Epidermal melanocyte (primary cell): ENCODE data around the gene FZD10.

Source experiments
- DNase-seq: peaks from one replicate; pipeline ENCODE4 v3.0.0; 2011; ENCODE audit warnings: low spot score; ENCODE audit not compliant: insufficient read length

Gene FZD10

DNA sequence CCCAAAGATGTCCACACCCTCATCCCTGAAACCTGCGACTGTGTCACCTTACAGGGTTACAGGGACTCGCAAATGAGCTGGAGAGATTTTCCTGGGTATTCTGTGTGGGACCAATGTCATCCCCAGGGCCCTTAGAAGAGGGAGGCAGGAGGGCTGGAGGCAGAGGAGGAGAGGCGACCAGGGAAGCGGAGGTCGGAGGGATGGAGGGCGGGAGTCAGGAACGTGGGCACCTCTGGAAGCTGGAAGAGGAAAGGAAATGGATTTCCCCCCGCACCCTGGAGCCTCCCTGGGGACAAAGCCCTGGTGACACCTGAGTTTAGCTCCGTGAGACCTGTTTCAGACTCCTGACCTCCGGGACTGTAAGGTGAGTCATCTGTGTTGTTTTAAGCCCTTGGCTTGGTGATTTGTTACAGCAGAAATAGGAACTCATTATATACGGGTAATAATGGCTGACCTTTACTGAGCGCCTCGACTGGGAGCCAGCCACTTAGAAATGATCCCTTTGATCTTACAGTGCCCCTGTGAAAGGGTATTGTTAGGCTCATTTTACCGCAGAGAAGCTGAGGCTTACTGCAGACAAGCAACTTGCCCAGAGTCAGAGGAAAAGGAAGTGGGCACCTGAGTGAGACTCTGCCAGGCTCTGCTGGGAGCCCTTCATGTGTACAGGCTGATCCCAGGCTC is 29.3 kb upstream of the FZD10 start:
- DNase-seq: no peak

DNA sequence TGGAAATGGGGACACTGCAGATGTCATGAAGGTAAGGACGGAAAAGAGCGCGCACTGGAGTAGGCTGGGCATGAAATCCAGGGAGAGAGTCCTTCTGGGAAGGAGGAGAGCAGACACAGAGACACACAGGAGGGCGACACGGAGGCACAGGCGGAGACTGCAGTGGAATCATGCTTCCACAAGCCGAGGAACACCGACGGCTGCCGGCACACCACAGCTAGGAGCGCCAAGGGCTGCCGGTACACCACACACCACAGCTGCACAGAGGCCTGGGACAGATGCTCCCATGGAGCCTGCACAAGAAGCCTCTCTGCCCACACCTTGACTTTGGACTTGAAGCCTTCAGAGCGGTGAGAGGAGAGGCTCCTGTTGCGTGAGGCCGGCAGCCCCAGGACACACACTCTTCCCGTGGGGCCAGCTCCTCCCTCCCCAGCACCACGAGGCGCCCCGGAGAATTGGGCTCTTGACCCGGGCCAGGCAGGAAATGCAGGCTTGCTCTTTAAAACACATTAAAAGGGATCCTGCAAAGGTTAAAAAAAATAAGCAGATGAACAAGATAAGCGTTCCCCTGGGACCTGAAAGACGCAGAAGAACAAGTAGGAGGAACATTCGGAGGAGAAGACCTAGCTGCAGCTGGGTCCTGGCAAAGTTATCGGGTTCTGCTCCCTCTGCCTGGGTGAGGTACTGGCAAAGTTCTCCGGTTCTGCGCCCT is 28.3 kb upstream of the FZD10 start:
- DNase-seq: no peak

- DNase-seq: no peak
Measured at GRCh38 chr12:130134563-130134915, 27.7 kb upstream of the FZD10 start.

DNA sequence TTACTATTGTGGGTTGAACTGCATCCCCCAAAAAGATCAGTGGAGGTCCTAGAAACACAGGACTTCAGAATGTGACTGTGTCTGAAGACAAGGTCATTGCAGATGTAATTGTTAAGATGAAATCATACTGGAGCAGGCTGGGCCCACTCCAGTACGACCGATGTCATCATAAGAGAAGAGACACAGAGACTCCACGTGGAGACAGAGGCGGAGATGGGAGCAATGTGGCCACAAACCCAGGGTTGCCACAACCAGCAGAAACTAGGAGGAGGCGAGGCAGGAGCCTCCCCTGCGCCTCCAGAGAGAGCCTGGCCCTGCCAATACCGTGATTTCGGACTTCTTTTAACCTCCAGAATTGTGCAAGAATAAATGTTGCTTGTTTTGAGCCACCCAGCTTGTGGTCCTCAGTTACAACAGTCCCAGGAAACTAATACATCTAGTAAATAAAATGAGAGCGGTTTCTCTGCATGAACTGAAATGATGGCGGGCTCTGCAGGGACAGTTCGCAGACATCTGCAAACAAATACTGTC is 25.7 kb upstream of the FZD10 start:
- no peak for DNase-seq

GRCh38 chr12:130137040-130138018 is 24.9 kb upstream of the FZD10 start:
- no peak for DNase-seq

- no peak for DNase-seq
Measured at GRCh38 chr12:130138478-130138877, 23.8 kb upstream of the FZD10 start.

DNA sequence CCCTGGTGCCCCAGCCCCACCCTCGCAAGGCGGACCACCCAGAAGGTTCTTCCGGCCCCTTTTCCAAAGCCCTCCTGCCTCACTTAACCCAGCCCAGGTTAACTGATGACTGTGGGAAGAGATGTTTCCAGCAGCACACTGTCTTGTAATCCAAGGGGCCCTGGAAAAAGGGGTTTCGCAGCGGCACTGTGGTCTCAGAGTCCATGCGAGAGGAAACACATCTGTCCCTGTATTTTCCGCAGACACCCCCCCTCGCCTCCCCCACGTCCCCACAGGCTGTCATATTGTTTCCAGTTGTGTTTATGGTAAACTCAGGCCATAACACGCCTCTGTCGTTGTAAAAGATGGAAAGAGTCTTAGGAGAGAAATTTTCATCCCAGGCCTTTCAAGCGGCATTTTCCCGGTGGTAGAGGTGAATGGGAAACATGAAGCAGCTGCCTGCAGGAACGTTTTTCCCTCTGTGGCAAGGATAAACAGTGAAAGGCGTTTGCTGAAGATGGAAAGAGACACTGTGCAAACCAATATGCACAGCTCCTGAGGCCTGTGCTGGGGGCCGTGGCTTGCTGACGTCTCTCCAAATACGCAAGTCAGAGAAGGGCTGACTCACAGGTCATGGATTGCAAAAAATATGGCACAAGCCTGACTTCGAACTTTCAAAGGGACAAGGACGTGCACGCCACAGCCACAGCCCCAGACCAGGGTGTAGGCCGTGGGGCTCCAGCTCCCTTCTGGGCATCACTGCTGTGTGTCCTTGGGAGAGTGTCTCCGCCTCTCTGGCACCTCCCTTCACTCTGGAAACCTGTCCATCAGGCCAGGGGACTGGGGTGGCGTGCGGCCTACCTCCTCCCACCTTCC is 22.5 kb upstream of the FZD10 start:
- DNase-seq: no peak

DNA sequence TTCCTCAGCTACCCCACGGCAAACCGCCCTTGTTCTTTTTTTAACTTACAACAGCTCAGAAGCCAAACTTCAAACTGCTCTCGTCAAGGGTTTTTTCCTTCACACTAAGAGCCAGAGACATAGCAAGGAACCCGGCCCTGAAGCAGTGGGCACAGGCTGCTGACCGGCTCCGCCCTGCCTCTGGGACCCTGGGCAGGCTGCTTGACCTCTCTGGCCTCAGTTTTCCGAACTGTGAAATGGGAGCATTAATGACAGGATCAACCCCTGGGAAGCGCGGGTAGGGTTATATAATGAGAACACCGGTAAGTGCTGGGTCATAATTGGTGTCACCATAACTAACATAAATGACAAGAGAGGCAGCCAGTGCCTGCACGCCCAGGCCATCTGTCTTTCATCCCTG is 21.2 kb upstream of the FZD10 start:
- no peak for DNase-seq

DNA sequence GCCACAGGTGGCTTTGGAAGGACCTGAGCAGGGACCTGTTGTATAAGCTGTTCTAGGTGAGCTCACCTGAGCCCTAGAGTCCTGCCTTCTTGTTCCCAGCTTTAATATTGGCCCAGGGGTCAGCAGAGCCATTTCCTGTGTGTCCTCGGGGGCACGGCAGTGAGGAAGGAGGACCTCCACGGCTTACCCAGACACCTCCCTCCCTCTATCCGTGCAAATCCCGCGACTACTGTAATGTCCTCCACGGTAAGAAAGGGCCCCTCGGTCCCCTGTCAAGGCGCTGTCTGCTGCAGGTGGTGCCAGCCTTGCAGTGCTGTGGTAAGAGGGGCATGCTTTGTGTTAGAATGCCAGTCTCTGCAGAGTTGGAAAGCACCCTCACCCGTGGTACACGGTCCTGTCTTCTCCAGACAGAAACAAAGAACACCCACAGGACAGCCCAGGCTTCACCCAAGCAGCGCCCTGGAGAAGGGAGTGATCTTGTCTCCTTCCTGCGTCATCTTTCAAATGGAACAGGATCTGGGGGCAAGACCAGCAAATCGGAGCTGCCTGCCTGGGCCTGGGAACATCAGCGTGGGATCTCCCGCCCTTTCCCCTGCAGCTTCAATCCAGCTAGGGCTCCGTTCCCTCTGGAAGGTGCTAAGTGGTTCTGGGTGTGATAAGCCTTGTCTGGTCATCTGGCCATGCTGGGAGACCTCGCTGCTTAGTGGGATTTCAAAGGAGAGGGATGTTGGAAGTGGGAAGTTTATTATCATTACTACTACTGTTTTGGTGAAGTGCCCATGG is 20.2 kb upstream of the FZD10 start:
- DNase-seq: no peak

DNA sequence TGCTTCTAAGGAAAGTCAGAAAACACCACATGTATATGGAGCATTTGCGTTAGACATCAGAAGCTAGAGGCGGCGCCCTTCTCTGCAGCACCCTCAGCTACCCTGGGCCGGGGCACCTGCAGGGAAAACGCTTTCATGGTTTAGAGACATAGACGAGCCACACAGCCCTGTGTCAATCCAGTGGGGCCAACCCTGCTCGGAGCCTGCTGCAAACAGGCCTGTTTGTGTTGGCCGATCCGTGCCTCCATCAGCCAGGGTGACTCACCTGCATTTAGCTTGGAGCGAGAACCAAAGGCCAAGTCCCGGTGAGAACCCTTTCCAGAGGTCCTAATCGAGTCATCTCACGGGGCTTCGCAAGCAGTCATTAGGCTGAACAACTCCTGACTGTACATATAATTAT is 19.5 kb upstream of the FZD10 start:
- no peak for DNase-seq

GRCh38 chr12:130143136-130143535 is 19.1 kb upstream of the FZD10 start:
- no peak for DNase-seq

DNA sequence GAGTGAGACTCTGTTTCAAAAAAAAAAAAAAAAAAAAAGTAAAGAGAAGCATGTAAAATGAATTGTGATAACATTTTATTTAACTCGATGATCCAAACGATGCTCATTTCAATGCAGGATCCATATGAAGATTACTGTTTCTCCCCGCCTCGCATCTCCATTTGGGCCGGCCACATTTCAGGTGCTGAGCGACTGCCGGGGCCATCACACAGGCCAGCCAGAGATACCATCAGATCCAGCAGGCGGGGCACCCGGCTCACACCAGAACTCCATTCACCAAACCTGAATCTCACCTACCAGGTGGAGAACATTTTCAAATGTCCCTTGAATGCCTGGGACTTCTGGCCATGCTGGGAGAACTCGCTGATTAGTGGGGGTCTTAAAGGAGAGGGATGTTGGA is 18.0 kb upstream of the FZD10 start:
- DNase-seq: no peak

GRCh38 chr12:130145731-130146130 is 16.5 kb upstream of the FZD10 start:
- no peak for DNase-seq

DNA sequence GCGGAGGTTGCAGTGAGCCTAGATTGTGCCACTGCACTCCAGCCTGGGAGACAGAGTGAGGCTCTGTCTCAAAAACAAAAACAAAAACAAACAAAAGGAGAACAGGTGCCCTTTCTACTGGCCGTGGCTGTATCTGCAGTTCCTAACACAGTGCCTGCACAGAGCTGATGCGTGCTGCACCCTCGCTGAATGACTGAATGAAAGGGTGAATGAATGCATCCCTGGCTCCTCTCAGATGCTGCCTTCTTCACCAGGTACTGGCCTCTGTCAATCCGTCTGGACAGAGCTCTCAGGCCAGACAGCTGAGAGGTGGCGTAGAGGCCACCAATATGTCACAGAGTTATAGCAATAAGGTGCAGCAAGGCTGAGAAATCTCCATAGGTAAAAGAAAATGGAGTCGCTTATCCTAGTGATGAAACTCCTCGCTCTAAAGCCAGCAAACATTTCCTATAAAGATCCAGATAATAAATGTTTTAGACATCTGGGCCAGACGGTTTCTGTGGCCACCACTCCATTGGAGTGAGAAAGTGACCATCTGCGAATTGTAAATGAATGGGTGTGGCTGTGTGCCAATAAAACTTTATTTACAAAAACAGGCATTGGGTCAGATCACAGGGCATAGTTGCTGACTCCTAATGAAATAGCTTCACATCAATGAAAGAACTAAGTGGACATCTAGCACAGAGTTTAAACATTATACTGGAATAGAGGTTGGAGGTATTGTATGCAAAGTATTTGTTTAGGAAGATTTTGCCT is 15.9 kb upstream of the FZD10 start:
- DNase-seq: no peak

DNA sequence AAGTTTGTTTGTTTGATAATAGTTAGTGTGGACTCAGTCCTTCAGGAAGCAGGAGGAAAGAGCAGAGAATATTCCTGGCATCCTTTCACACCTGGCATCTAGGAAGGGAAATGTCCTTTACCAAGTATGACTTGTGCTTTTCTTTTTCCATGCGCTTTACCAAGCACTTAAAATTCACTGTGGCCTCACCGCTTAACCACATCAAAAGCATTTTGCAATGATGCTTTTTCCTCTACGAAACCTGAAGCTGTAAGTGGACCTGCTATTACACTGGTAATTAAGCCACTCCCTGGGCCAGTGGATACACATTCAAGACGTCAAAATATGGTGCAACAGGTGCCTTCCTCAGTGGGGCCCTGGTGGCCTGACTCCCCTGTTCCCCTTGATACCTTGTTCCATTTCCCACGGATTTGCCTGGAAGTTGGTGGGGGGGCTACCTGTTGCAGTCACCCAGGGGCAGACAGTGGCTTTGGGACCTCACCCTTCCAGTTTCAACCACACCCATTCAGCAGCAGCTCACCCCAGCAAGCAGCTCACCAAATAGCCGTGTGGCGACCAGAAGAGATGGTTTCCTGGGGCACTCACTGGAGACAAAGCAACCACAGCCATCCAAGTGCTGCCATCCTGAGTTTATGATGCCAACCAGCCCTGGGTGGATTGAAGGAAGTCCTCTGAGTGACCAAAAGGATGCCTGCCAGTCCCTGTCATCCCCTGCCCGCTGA is 14.2 kb upstream of the FZD10 start:
- DNase-seq: no peak

DNA sequence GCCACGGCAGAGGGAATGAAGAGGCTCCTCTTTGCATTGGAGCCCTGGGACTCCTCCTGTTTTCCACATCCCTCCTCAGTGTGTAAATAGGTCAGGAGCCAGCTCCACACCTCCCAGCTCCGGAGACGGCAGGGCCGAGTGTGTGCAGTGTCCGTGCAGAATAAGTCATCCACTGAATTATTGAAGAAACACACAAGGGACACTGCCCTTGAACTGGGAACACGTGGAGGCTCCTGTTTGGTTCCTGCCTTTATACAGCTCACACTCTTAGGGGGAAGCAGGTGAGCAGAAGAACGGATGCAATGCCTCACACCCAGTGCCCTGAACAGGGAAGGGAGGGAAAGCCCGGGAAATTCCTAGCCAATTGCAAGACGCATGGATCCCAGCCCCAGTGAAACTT is 10.4 kb upstream of the FZD10 start:
- DNase-seq: no peak

DNA sequence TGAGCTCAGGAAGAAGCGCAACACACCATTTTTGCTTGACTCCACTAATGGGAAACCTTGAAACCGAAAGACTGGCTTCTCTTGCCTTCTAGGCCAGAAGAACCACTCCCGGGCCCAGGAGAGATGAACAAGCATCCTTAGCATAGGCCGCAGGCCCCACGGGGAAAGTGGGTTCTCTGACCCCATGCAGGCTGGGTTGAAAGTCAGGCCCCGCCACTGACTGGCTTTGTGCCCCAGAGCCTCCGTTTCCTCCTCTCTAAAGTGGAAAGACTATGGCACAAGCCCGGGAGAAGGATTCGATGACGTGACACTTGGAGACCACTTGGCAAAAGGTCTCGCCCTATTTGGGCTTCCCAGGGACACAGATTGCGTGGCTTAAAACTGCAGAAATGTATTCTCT is 9.9 kb upstream of the FZD10 start:
- DNase-seq: no peak

DNA sequence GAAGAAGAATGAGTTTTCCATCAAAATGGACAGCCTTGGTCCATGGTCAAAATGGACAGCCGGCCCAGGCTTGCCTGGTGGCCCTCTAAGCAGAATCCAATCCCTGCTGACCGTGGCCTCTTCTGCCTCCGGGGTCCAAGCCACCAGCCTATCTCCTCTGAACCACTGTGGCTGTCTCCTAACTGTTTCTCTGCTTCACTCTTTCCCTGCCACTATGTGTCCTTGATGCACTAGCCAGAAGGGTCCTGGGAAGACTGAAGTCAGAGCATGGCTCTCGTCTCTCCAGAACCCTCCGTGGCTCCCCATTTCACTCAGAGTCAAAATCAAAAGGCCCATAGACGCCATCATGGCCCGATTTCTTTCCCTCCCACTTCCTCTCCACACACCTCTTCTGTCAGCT is 8.5 kb upstream of the FZD10 start:
- no peak for DNase-seq
